Endometrial microvascular endothelial cells (primary cell): ENCODE data around the gene RBMS1. TPM values are rescaled to one million over a fixed set of nuclear protein-coding genes. Genes with fewer than 3 reads are reported as not detected.

ENCODE experiments used
- in situ Hi-C: cut with HindIII; loops from 2 replicates; pipeline ENCODE4 v1.10.0; 2017; ENCODE audit warnings: low sequenced_read_pairs, low pct_unique_long_range_greater_than_20kb; ENCODE audit errors: inconsistent ontology term
- total RNA-seq: library from RNA; depleted of rRNA; stranded (reverse); fragments of >200 nt; gene quantifications from one replicate; pipeline ENCODE4 v1.2.3, GENCODE V29; 2015; ENCODE audit errors: inconsistent ontology term

RBMS1 gene
- total RNA-seq, 1 donor from 2014 or later, result 61.1 TPM

DNA sequence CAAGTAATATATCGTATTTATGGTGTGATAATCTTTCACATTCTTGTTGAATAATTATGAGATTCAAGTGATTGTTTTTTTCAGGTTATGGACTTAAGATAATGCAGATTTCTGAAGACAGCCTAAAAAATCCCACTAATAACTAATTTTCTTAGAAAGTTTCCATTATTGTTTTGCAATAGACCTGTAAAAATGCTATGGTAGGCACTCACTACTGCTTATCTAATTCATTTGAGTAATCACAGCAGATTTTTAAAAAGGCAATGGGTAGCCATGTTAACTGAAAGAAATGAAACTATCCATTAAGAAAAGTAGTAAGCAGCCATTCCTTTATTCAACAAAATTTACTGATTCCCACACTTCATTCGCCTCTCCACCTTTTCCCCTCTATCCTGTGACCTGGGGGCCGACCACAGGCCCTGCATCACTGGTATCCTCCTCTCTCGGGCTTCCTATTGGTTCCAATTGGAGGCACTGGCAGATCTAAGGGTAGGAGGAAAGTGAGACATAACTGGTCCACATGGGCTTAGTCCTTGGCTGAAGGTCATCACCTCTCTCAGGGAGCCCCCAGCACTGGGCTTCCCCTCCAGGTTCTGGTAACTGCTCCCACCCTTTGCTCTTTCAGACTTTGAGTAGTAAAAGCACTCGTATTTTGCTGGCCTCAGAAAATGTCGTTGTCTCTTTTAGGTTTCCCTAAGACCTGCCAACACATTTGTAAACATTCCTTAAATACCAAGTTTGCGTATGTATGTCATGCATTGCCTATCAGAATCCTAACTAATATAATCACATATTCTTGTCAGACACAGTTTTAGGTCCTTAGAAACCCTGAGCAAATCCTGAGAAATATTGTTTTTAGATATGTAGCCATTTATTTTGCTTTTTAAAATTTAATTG is 18.5 kb downstream of the RBMS1 start:
- in situ Hi-C loops, result no loop called here

DNA sequence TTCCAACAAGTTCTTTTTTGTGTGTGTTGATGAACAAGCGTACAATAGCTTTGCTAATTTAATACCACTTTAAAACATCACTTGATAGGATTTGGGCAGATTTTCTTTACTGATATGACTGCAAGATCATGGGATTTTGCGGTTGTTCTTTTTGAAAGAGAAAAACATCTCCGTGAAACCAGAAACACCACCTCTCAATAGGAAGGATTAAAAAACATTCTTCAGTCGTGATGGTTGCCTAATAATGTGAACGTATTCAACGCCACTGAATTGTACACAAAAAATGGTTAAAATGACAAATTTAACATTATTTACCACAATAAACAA is 19.3 kb downstream of the RBMS1 start:
- in situ Hi-C loops, result no loop called here

DNA sequence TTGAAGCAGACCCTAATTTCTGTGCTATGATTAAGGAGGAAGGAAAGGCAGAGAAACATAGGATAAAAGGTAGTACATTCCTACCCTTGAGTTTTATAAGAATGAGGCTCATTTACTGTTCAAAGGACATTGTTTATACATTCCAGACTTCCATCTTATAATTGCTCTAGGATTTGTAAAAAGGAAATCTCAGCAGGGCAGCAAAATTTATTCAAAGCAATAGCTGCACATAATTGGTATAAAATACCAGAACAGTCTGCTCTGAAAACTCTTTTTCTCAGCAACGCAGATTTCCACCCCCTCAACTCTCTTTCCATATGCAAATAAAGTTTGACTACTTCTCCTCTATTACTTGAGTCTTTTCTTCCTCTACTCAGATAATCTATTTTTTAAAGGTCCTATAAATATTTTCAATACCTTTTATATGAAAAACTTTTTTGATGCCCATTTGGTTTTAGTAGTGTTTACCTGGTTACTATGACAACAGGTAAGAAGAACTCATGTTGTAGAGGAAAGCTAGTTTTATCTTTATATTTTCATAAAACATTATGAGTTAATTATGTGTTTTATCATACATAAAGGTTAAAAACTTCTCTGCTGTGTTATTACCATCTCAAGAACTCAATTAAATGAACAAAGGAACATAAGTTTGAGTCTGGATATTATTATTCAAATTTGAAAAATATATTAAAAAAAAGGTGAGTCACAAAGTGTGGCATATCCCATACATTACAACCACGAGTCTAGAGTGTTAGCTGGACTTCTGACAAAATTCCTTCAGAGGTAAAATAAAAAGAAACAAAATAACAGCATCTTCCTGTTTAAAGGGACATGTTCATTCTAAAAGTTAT is 19.9 kb downstream of the RBMS1 start:
- in situ Hi-C loops, result no loop called here

DNA sequence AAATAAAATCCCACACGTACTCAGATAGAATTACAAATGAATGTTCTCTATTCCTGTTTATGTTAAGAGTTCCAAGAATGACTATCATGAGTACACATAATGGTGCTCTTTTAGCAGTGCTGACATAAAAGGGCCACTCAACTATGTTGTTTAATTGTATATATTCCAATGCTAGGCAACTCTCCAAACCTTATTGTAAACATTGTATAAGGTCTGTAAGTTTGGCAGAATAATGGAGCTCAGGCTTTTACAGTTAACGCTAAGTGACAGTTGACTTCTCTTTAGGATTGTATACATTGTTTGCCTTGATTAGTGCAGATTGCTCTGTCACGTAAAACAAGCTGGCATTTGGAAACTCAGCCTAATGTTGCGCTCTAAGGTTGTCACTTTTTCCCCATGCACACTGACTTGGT is 20.8 kb downstream of the RBMS1 start:
- in situ Hi-C loops, result no loop called here

DNA sequence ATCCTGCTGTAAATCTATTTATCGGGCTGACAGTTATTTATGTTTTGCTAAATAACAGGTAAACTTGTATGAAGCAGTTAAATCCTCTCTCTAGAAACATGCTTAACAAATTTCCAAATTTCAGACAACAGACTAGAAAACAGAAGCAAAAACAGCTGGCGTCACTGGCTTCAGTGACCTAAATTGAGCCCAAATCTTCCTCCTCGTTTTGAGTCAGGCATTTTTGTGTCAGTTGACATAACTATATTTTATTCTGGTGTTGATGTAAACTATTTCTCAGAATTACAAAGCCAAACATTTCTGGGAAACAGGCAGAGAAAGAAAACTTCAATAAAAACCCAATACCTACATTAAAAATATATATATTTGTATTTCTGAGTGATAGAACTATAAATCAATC is 21.7 kb downstream of the RBMS1 start:
- in situ Hi-C loops, result no loop called here

DNA sequence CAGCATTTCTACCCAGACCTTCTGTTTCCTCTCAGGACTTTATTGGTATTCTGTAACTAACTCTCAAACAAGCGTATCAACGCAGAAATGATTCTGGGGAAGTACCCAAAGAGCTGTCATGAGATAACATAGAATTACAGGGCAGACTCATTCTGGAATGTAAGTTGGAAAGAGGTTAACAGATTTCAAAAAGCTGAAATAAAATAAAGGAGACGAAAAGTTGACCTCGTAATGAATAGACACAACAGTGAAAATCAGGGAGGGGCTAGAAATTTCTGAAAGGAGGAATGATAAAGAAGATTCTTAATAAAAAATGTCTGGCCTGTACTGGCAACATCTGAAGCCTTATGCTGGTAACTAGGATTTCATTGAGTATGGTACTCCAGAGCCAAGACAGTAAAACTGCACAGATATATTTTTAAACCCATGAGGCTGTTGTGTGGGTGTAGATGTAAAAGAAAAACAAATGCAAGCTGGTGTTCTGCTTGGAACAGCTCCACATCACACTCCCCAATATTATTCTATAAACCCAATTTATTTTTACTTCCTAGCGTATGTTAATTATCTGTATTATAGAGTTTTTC is 23.9 kb downstream of the RBMS1 start:
- in situ Hi-C loops, result no loop called here

DNA sequence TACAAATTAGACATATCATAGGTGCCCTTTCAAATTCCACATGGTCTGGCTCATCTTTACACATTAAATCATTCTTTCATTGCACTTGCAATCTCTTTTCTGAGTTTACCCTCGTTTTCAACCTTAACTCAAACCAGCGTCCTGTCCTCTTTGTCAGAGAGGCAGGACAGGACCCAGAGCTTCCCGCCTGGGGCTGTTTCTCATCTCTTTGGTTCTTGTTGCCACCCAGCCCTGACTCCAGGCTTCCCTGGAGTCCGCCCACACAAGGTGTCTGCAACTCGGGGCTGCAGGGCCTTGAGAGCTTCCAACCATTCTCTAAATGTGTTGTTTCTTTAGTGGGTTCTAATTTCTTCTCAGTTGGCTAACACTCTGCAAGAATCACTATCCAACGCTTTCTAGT is 24.4 kb downstream of the RBMS1 start:
- in situ Hi-C loops, result no loop called here

DNA sequence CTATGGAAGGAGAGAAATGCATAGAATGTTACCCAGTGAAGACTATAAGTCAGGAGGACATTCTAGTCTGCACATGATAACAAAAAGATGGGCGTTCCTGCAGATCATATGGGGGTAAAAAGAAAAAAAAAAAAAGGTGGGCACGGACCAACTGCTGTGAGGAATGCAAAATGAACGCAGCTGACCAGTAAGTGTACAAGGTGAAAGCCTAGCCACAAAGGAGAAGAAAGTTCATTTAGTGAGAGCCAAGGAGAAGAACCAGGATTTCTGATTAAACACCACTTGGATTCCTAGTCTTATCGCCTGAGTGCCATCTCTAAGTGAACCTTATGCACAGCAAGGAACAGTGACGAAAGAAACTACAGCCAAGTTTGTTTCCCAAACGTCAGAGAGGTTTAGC is 26.5 kb downstream of the RBMS1 start:
- in situ Hi-C loops, result no loop called here

DNA sequence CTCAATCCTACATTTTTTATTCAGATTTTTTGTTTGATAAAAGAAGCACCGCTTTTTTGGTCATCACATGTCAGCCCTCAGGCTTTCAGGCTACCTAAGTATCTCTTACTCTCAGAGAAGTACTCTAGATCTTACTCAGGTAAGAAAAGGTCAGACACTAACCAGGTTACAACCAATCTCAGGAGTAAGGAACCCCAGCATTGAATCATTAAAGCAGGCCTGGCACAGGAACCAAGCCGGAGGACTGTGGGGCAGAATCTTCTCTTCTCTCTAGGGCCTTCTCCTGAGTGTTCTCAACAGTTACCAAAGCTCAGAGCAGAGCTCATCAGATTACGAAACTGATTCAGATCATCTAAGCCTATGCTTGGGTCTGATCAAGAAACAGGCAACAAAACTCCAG is 28.2 kb downstream of the RBMS1 start:
- in situ Hi-C loops, result no loop called here

DNA sequence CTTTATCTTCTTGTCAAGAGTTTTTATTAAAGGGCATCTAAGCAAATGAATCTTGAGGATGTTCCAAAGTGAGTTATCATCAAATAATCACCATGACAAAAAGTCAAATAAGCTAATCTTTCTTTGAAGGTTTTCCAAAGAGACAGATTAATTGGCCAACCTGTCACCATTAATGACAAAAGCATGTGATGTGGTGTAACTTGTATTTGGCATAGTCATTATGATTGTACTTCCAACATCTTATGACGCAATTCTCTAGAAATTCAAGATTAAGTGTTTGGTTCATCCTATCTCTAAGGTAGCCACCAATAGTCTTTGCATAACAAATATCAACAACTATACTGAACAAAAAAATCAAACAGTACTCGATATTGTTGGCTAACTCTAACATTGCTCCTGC is 28.6 kb downstream of the RBMS1 start:
- in situ Hi-C loops, result no loop called here

DNA sequence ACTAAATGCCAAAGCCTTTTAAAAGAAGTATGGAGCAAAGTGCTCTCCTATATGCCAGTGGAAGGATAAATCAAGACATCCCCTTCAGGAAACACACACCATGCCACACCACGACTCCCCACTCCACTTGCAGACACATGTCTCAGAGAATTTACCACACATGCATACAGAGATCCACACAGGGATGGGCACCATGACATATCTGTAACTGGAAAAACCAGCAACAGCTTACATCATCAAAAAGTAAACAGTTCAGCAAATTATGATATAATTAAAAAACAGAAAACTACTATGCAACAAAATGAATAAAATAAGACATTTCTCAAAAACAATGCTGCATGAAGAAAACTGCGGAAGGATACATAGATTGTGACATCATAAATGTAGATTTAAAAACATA is 29.6 kb downstream of the RBMS1 start:
- in situ Hi-C loops, result no loop called here

DNA sequence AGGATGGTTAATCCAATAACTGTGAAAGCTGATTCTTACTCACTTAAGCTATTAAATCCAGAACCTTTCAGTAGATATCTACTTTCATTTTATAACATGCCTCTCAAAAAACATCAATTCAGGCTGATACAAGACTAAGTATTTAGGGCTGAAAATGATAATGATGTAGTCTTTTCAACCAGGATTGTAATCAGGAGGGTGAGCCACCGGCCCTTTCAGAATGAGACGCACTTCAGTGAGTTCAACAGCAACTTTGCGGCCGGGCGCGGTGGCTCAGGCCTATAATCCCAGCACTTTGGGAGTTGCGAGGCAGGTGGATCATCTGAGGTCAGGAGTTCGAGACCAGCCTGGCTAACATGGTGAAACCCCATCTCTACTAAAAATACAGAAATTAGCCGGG is 30.4 kb downstream of the RBMS1 start:
- in situ Hi-C loops, result no loop called here

DNA sequence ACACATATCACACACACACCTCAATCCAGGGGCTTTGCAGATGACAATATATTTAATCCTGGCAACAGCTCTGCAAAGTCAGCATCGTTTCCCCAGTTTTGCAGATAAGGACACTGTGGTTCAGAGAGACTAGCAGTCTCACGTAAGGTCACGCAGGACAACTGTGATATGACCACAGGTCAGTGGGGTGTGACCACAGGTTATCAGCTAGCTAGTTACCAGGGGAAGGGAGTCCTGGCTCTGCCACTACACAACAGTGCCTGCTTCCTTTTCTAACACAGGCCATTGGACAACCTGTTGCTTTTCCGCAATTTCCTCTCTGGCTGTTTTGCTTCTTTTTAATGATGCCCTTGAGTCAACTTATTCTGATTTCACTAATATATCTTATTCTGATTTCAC is 33.3 kb downstream of the RBMS1 start:
- in situ Hi-C loops, result no loop called here

DNA sequence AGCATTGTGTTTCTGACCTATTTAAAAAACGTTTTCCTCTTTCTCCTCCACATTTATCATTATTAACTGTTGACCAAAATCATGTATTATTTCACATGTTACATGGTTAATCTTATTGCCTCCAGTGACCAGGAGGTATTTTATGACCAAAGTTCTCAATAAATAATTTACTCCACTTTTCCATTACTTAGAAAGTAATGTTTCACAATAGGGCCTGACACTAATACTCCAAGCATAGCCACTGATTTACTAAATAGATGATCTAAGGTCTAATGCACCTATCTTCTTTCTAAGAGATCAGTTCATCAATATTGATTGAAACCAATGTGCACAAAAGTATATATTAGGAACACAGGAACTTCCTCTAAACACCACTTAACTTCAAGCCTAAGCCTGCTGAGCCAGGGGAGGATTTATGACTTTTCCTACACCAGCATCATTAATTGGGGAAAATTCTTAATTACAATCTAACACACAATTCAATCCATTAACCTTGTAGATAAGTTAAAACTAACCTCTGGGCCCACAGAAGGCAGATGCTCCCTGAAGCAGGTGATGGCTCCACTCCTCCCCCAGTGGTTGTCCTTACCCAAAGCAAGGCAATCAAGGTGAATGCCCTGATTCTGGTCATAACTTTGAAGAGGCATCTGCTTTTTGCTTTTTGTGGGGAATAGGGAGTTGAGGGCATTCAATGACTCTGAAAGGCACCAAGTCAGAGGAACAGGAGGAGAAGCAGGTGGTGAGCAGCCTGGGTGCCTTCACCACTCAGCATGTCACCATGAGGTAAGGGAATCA is 33.9 kb downstream of the RBMS1 start:
- in situ Hi-C loops, result no loop called here

DNA sequence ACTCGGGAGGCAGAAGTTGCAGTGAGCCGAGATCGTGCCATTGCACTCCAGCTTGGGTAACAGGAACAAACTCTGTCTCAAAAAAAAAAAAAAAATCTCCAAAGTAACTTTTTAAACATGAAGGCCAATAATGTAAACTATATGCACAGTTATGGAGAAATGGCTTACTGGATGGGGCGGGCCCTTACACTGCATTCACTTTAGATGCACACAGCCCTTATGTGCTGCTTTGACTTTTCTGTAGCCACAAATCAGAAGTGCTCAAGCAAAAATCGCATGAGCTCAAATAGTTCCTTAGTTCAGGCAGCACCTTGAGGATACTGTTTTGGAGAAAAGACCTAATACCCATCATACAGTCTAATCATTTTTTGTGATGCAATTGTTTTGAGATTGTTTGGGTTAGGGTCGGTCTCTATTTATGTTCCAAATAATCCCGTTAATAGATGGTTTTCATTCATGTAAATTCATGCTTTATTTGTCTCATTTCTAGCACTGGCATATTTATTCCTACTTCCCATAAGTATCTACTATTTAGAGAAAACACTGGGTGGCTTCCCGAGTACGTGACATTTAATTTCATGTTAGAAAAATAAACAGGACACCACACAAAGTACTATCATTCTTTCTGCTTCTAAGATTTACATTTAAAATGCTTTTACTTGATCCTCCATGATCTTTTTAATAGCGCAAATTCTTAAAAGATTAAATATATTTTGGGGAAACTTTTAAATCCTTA is 34.7 kb downstream of the RBMS1 start:
- in situ Hi-C loops, result no loop called here

DNA sequence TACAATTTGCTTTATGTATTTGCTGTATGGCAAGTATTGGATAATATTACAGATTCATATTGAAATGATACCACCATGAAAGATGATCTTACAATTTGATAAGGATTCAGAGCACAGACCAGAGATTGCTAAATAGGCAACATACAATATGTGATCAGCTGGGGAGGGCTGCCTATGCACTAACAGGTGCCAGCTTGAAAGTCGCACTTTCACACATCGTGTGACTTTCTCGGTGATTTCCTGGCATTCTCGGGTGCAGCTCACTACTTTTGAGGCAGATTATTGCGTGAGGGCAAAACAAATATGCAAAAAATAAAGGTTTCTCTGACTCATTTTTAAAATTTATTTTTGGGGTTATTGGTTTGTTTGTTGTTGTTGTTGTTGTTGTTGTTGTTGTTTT is 36.0 kb downstream of the RBMS1 start:
- in situ Hi-C loops, result no loop called here

DNA sequence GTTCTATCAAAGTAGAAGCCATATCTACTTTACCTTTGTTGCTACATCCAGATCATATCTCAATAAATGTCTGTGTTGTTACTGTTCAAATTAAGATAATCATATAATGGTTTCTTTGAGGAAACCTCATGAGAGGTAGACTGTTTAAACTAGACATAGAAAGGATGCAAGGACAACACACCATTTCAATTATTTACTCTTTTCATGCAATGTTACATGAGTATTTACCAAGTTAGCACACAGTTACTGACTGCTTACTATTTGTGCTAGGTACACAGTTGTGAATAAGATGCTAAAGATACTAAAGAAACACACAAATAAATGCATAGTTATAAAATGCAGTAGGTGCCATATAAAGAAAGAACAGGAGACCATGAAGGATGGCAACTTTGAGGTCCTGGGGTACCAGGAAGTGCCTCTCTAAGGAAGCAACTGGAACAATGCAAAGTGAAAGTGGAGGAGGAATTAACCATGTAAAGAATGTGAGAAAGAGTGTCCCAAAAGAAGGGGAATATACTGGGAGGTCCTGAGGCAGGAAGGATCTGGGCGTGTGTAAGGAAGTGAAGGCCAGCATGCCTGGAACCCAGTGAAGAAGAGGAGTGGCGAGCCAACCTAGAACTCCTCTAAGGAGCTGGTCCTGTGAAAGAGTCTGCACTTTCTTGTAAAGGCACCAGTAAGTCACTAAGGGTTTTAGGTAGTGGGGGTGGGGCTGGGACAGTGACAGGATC is 39.4 kb downstream of the RBMS1 start:
- in situ Hi-C loops, result no loop called here
